ENCODE measurements around the gene VWA7. TPM values are rescaled to one million over a fixed set of nuclear protein-coding genes. Genes with fewer than 3 reads are reported as not detected.

VWA7 gene
- total and polyA plus RNA-seq, 12 donors, result 0.17 to 8.1 (median 0.68) TPM

GRCh38 chr6:31740397-31741223 lies 36.5 kb downstream of the VWA7 start:
- 21 to 36% (median 24%) methylated on average over 25 to 29 of the region's 29 CpGs for WGBS, 4 donors
- no peak for DNase-seq
- no peak for TF ChIP-seq CTCF (IDR thresholded peaks at IDR 0.05)
- TF ChIP-seq POLR2A (IDR thresholded peaks at IDR 0.05), result no peak
- peak overlapping the region in 3 of 5 donors; percentile 30 to 65 (median 60) for H3K27ac ChIP-seq
- H3K4me3 ChIP-seq, result peak overlapping the region in 3 of 4 donors; percentile 59 to 84 (median 63)
- no peaks in the 10 kb centered on the region for H3K36me3 ChIP-seq (replicated peaks in 1 of 2)
- no peaks in the 10 kb centered on the region for H3K27me3 ChIP-seq
- peaks cover 10 to 39% of the 10 kb centered on the region in 2 donors for H3K4me1 ChIP-seq (replicated peaks in 1 of 2)
- H3K9me3 ChIP-seq (replicated peaks in 1 of 3), result no peaks in the 10 kb centered on the region
- intact Hi-C loops (cut with DNase I), result no loop called here

GRCh38 chr6:31739639-31740396 lies 37.3 kb downstream of the VWA7 start, which contains the start of gene MSH5:
MSH5 (plus strand) TSS chr6:31740005; CDS start chr6:31740467, 462 bp downstream.
- WGBS, 4 donors, result 0 to 1% (median 0%) methylated on average over 18 to 58 of the region's 58 CpGs
- peak; percentile 98 to 100 (median 99) for DNase-seq
- peak within 1 kb of the TSS in 3 of 4 donors; percentile 59 to 84 (median 63) for H3K4me3 ChIP-seq
- H3K4me1 ChIP-seq (replicated peaks in 1 of 2), result peaks cover 10 to 41% of the 10 kb centered on the region in 2 donors
- no peaks in the 10 kb centered on the region for H3K27me3 ChIP-seq
- TF ChIP-seq CTCF (IDR thresholded peaks at IDR 0.05) (no peak), POLR2A (IDR thresholded peaks at IDR 0.05) (peak in 1 of 2 donors; percentile 8)
- intact Hi-C loops (cut with DNase I), result loop anchor here in 1 of 2 donors (10.0 kb wide), 1 partner anchor 1675 kb away; the partner anchor contains the start of genes CUTA and PHF1
- peak within 1 kb of the TSS in 3 of 5 donors; percentile 30 to 65 (median 60) for H3K27ac ChIP-seq
- no peaks in the 10 kb centered on the region for H3K9me3 ChIP-seq (replicated peaks in 1 of 3)
- H3K36me3 ChIP-seq (replicated peaks in 1 of 2), result no peaks in the 10 kb centered on the region

- H3K36me3 ChIP-seq (replicated peaks in 1 of 2), result peaks cover 0 to 8% of the 10 kb centered on the region in 2 donors
- WGBS, 4 donors, result 31 to 32% (median 31%) methylated on average over 6 of the region's 6 CpGs
- H3K27me3 ChIP-seq, result no peaks in the 10 kb centered on the region
- peak in 4 of 7 donors; percentile 37 to 60 (median 53) for DNase-seq
- no peaks in the 10 kb centered on the region for H3K9me3 ChIP-seq (replicated peaks in 1 of 3)
- peak overlapping the region in 3 of 5 donors; percentile 52 to 98 (median 88) for H3K27ac ChIP-seq
- TF ChIP-seq CTCF (IDR thresholded peaks at IDR 0.05), result no peak
- TF ChIP-seq POLR2A (IDR thresholded peaks at IDR 0.05), result no peak
- H3K4me1 ChIP-seq (replicated peaks in 1 of 2), result peaks cover 18 to 55% of the 10 kb centered on the region in 2 donors
- intact Hi-C loops (cut with DNase I), result loop anchor here in 1 of 2 donors (10.0 kb wide), 1 partner anchor 1677 kb away; the partner anchor contains the start of genes CUTA and PHF1
- H3K4me3 ChIP-seq, result no peak overlapping the region
Observed at GRCh38 chr6:31737991-31738979, 38.8 kb downstream of the VWA7 start.
